MM.1S (cell line): Measurements from ENCODE around the gene PKD1.

Experiments used
- DNase-seq: peaks from one replicate; pipeline ENCODE4 v3.0.0-alpha.2; 2015
- H2AFZ ChIP-seq: fragments of 300-600 bp; sonication (generic); 2 replicates; pipeline ENCODE4 v1.6.0; 2016; ENCODE audit warnings: antibody characterized with exemption, low read length
- H3F3A ChIP-seq: fragments of 300-600 bp; sonication (generic); 2 replicates; pipeline ENCODE4 v1.6.1; 2016; ENCODE audit warnings: mild to moderate bottlenecking, antibody characterized with exemption, low read length, moderate library complexity, mixed read lengths; ENCODE audit not compliant: insufficient read depth
- H3K27ac ChIP-seq: fragments of 300-600 bp; sonication (generic); 2 replicates; pipeline ENCODE4 v1.5.1; 2016; ENCODE audit warnings: mild to moderate bottlenecking, low read length
- H3K27me3 ChIP-seq: fragments of 300-600 bp; sonication (generic); replicated peaks from 2 replicates; pipeline ENCODE4 v1.6.0; 2016; ENCODE audit warnings: low read length; ENCODE audit not compliant: insufficient read depth
- H3K36me3 ChIP-seq: fragments of 300-600 bp; sonication (generic); replicated peaks from 2 replicates; pipeline ENCODE4 v1.6.1; 2016; ENCODE audit warnings: mild to moderate bottlenecking, low read length, mixed read lengths; ENCODE audit not compliant: insufficient read depth
- H3K4me1 ChIP-seq: fragments of 300-600 bp; sonication (generic); 2 replicates; pipeline ENCODE4 v1.6.1; 2016; ENCODE audit warnings: low read length, mixed read lengths
- H3K4me2 ChIP-seq: fragments of 300-600 bp; sonication (generic); 2 replicates; pipeline ENCODE4 v1.6.0; 2016; ENCODE audit warnings: low read depth, low read length
- H3K4me3 ChIP-seq: fragments of 300-600 bp; sonication (generic); 2 replicates; pipeline ENCODE4 v1.5.1; 2016; ENCODE audit warnings: low read length, mixed read lengths
- H3K79me2 ChIP-seq: fragments of 300-600 bp; sonication (generic); 2 replicates; pipeline ENCODE4 v1.6.1; 2016; ENCODE audit warnings: mixed run types, low read length, mixed read lengths
- H3K9ac ChIP-seq: fragments of 300-600 bp; sonication (generic); 2 replicates; pipeline ENCODE4 v1.6.1; 2016; ENCODE audit warnings: low read length, mixed read lengths
- H3K9me2 ChIP-seq: fragments of 300-600 bp; sonication (generic); replicated peaks from 2 replicates; pipeline ENCODE4 v1.6.1; 2016; ENCODE audit warnings: mild to moderate bottlenecking, low read length, mixed read lengths; ENCODE audit not compliant: insufficient read depth
- H3K9me3 ChIP-seq: fragments of 300-600 bp; sonication (generic); replicated peaks from 2 replicates; pipeline ENCODE4 v1.6.1; 2016; ENCODE audit warnings: mild to moderate bottlenecking, low read length, mixed read lengths; ENCODE audit not compliant: insufficient read depth
- H4K20me1 ChIP-seq: fragments of 300-600 bp; sonication (generic); 2 replicates; pipeline ENCODE4 v1.6.1; 2016; ENCODE audit warnings: mild to moderate bottlenecking, low read length, moderate library complexity, mixed read lengths; ENCODE audit not compliant: insufficient read depth
- EZH2 ChIP-seq: fragments of 300-600 bp; sonication (generic); optimal IDR thresholded peaks from 2 replicates; pipeline ENCODE3; 2017; ENCODE audit warnings: low read depth, mild to moderate bottlenecking, antibody characterized with exemption, low read length, mixed read lengths
- EZH2phosphoT487 ChIP-seq: fragments of 300-600 bp; sonication (generic); IDR thresholded peaks from 2 replicates; pipeline ENCODE4 v1.6.1; 2018; ENCODE audit warnings: antibody characterized with exemption, low read length
- TF ChIP-seq, protein P1 (sequence below): fragments of 300-600 bp; sonication (generic); IDR thresholded peaks from 2 replicates; pipeline ENCODE4 v1.5.1; 2016; ENCODE audit warnings: antibody characterized with exemption, low read length, mixed read lengths

The PKD1 gene

DNA sequence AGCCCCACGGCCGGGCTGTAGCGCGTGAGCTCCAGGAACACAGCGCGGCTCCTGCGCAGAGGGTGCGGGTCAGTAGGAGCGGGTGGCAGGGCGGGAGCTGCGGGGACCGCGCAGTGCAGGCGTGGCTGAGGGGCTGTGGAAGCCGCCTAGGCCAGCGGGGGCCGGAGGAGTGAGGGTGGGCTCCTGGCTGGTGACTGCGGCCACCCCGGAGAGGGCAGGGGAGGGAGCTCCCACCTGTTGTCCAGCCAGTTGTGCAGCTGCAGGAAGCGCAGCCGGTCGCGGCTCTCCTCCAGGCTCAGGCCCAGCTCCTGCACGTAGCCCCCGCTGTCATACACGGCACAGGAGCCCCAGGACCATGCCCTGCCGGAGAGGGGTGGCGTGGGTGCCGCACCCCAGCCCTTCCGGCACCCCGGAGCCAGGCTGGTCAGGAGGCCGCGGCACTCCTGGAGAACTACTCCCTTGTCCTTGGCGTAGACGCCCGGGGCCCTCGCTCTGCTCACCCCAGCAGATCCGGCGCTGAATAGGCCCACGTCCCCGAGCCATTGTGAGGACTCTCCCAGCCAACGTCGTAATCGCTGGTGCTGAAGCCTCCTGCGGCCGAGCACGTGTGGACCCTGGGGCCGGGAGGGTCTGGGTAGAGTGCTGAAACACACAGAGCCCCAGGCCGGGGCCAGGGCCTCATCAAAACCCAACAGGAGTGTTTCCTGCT lies 44.0 kb downstream of the PKD1 start:
- H3K4me2 ChIP-seq = no peak overlapping the region
- H3K9me3 ChIP-seq = no peaks in the 10 kb centered on the region
- H3K9me2 ChIP-seq = no peaks in the 10 kb centered on the region
- no peak for DNase-seq
- H4K20me1 ChIP-seq = no peaks in the 10 kb centered on the region
- no peak overlapping the region for H3K9ac ChIP-seq
- no peak overlapping the region for H2AFZ ChIP-seq
- H3K79me2 ChIP-seq = no peaks in the 10 kb centered on the region
- H3K27ac ChIP-seq = no peak overlapping the region
- no peaks in the 10 kb centered on the region for H3K4me1 ChIP-seq
- H3K27me3 ChIP-seq = no peaks in the 10 kb centered on the region
- no peaks in the 10 kb centered on the region for H3F3A ChIP-seq
- H3K36me3 ChIP-seq = no peaks in the 10 kb centered on the region
- no peak overlapping the region for H3K4me3 ChIP-seq
- TF ChIP-seq EZH2 (no peak), EZH2phosphoT487 (no peak)
- TF ChIP-seq, protein P1, sequence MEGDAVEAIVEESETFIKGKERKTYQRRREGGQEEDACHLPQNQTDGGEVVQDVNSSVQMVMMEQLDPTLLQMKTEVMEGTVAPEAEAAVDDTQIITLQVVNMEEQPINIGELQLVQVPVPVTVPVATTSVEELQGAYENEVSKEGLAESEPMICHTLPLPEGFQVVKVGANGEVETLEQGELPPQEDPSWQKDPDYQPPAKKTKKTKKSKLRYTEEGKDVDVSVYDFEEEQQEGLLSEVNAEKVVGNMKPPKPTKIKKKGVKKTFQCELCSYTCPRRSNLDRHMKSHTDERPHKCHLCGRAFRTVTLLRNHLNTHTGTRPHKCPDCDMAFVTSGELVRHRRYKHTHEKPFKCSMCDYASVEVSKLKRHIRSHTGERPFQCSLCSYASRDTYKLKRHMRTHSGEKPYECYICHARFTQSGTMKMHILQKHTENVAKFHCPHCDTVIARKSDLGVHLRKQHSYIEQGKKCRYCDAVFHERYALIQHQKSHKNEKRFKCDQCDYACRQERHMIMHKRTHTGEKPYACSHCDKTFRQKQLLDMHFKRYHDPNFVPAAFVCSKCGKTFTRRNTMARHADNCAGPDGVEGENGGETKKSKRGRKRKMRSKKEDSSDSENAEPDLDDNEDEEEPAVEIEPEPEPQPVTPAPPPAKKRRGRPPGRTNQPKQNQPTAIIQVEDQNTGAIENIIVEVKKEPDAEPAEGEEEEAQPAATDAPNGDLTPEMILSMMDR = no peak

DNA sequence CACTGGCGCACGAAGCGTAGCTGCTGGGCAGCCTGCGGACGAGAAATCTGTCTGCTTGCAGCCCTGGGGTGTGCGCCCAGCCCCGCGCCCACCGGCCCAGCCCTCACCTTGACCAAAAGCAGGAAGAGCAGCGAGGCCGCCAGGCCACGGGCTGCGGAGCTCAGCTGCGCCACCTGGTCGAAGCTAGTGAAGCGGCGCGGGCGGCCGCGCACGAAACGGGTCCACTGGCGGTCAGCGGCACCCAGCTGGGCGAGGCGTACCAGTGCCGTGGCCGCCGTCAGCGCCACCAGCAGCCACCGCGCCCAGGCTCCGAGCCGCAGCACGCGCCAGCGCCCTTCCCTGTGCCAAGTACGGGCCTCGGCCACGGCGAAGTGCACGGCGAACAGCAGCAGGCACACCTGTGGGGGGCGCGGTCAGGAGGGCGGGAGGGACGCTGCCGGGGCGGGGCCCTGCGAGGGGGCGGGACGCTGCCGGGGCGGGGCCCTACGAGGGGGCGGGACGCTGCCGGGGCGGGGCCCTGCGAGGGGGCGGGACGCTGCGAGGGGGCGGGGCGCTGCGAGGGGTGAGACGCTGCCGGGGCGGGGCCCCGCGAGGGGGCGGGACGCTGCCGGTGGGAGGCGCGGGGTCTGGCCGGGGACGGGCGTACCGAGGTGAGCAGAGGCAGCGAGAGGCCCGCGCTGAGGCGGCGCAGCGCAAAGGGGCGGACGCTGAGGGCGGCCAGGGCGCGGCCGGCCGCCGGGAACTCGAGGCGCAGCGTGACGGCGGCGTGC lies 44.7 kb downstream of the PKD1 start:
- H3K4me3 ChIP-seq = no peak overlapping the region
- no peaks in the 10 kb centered on the region for H3K9me3 ChIP-seq
- H3K27ac ChIP-seq = no peak overlapping the region
- no peaks in the 10 kb centered on the region for H3K27me3 ChIP-seq
- TF ChIP-seq, protein P1 = no peak
- TF ChIP-seq EZH2phosphoT487 (no peak), EZH2 (no peak)
- H3K4me2 ChIP-seq = no peak overlapping the region
- H2AFZ ChIP-seq = no peak overlapping the region
- DNase-seq = no peak
- no peaks in the 10 kb centered on the region for H3K79me2 ChIP-seq
- no peaks in the 10 kb centered on the region for H3K9me2 ChIP-seq
- no peaks in the 10 kb centered on the region for H3K4me1 ChIP-seq
- no peaks in the 10 kb centered on the region for H4K20me1 ChIP-seq
- H3K36me3 ChIP-seq = no peaks in the 10 kb centered on the region
- H3F3A ChIP-seq = no peaks in the 10 kb centered on the region
- no peak overlapping the region for H3K9ac ChIP-seq

DNA sequence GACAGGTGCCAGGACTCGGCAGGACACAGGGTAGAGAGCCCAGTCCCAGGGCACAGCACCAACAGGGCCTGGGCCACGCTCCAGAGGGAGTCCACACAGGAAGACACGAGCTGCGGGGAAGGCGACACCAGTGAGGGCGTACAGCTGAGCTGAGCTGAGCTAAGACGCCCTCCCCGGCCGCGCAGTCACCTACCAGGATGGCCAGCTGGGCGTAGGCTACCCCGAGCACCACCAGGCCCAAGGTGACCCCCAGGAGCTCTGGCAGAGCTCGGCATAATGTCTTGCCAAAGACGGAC lies 45.3 kb downstream of the PKD1 start:
- DNase-seq = no peak
- Histone ChIP-seq H4K20me1 (no peaks in the 10 kb centered on the region), H3K27me3 (no peaks in the 10 kb centered on the region), H3K9ac (no peak overlapping the region), H3K36me3 (no peaks in the 10 kb centered on the region), H3K9me2 (no peaks in the 10 kb centered on the region), H3F3A (no peaks in the 10 kb centered on the region), H3K4me3 (no peak overlapping the region), H3K79me2 (no peaks in the 10 kb centered on the region), H2AFZ (no peak overlapping the region), H3K27ac (no peak overlapping the region), H3K4me1 (no peaks in the 10 kb centered on the region), H3K4me2 (no peak overlapping the region), H3K9me3 (no peaks in the 10 kb centered on the region)
- TF ChIP-seq, protein P1 = no peak
- TF ChIP-seq EZH2phosphoT487 (no peak), EZH2 (no peak)
